GM19324 (cell line): ENCODE measurements around the gene RPL15.

ENCODE experiments used
- ATAC-seq: cut with Tn5 transposase; IDR thresholded peaks from one replicate; pipeline ENCODE4 v1.9.1; 2021; ENCODE audit warnings: mild to moderate bottlenecking, moderate library complexity; ENCODE audit not compliant: unreplicated experiment, low FRiP score

Gene RPL15

DNA sequence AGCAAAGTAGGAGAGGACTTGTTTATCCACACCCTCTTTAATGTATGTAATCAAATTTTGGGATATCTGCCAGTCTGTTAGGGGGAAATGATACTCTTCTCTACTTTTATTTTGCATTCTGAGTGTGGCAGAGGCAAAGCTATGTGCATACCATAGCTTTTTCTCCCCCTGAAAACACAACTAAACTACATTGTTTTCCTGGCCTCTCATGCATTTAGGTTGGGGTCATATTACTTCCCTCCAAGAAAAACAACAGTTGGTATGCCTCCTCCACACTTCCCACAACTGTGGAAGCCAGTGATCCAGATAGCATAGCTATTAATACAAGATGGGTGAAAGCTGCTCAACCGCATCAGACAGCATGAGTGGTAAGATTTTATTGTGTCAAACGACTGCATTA, 6.9 kb downstream of the RPL15 start:
- no peak for ATAC-seq

- ATAC-seq: no peak
These were observed 9.3 kb downstream of the RPL15 start for GRCh38 chr3:23926246-23926645.

GRCh38 chr3:23926736-23927135, 9.8 kb downstream of the RPL15 start:
- no peak for ATAC-seq

- ATAC-seq: no peak
These were observed 11.6 kb downstream of the RPL15 start for GRCh38 chr3:23928524-23928923.

DNA sequence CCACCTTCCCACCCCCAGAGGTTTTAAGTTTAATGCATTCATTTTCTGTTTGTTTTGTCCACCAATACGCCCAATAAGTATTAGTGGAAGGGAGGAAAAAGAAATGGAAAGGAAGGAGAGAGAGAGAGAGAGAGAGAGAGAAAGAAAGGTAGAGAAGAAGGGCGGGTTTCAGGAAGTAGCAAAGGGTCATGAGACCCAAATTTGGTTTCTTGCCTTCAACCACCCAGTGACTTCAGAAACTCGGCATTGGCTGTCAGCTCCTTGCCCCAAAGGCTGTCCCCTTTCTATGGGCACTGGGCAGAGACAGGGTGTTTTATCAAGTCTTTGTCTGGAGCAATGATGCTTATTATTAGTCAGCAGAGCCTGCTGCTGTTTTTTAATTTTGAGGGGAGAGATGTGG, 14.7 kb downstream of the RPL15 start:
- no peak for ATAC-seq

GRCh38 chr3:23932571-23932970, 15.6 kb downstream of the RPL15 start:
- ATAC-seq: no peak

DNA sequence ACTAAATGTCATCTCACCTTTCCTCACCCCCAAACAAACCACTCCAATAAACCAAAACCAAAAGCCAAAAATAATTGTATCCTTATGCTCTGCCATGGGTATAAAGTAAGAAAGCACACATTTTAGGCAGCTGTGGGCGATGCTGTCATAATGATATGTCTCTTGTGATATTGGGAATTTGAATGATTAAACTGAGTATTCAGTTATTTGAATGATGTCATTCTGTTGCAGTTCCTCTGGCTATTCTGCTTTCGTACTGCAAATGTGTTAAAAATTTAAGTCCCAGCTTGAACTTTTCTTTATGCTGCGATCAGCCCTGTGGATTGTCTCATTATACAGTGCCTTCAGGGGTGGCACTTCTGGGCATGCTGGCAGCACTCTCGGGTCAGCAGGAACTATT, 17.3 kb downstream of the RPL15 start:
- no peak for ATAC-seq

DNA sequence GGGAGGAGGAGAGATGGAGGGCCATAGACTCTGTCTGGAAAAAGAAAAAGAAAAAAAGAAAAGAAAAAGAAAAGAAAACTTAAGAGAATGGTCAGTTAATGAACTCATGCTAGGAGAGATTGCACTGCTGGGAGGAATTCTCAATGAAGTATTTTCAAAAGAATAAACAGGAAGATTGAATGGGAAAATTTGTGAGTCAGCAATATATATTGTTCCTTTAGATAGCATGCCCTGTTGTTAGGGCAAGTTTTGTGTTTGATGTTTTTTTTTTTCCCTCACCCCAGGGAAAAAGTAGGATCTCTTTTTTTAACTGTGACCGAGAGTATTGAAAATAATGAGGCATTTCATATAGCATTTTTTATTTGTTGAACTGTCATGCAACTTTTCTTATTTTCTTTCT, 20.4 kb downstream of the RPL15 start:
- no peak for ATAC-seq

GRCh38 chr3:23938688-23939087, 21.8 kb downstream of the RPL15 start:
- no peak for ATAC-seq

- ATAC-seq: no peak
These were observed 23.8 kb downstream of the RPL15 start for GRCh38 chr3:23940775-23941174.

GRCh38 chr3:23941440-23941839, 24.5 kb downstream of the RPL15 start:
- no peak for ATAC-seq

DNA sequence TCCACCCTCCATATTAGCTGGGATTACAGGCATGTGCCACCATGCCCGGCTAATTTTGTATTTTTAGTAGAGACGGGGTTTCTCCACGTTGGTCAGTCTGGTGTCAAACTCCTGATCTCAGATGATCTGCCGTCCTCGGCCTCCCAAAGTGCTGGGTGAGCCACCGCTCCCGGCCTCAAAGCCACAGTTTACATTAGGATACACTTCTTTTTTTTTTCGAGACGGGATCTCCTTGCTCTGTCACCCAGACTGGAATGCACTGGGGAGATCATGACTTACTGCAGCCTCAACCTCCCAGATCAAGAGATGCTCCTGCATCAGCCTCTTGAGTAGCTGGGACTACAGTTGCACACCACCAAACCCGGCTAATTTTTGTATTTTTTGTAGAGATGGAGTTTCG, 25.6 kb downstream of the RPL15 start:
- ATAC-seq: no peak

- ATAC-seq: no peak
These were observed 27.3 kb downstream of the RPL15 start for GRCh38 chr3:23944007-23944783.

DNA sequence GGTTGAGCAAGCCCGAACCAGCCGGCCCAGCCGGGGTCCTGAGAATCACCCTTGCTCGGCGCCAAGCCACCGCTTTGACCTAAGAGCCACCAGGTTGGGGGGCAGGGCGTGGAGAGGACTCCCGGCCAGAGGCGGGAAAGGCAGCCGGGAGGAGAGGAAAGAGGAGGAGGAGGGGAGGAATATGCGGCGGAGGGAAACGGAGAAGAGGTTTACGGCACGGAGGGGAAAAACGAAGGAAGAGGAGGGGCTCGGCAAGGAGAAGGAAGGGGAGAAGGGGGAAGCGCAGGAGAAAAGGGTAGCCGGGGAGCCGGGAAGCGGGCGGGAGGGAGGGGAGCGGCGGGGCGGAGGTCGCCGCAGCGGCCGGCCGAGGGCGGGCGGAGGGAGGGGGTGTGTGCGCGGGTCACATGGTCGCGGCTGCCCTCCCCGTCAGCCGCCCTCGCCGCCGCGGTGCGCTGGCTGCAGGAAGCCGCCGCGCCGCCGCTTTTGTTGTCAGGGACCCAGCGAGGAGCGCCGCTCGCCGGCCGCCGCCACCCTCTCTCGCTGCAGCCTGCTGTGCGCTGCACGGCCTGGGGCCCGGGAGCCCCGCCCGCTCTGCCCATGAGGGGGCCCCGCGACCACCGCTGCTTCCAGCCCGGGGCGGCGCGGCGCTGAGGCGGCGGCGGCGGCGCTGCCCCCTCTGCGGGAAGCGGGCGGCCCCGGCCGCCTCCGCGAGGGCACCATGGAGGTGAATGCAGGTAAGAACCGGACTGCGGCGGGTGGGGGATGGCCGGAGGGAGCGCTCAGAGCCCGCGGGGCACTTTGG, 28.1 kb downstream of the RPL15 start, which contains the start of gene NR1D2:
TSS of gene NR1D2 (plus strand) at position 426 of the 802 bp plus-strand sequence. CDS start at position 719, 293 bp downstream.
- peak; percentile 60 for ATAC-seq

DNA sequence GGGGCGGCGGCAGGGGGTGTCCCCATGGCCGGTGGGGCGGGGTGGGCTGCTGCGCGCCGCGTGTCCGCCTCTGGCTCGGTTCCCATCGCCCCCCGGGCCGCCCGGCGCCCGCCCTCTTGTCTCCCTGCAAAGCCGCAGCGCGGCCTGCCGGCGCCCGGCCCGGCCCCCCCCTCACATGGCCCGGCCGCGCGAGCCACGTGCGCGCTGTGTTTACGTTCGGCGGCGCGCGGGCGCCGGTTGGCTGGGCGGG, 28.7 kb downstream of the RPL15 start:
- ATAC-seq: no peak

DNA sequence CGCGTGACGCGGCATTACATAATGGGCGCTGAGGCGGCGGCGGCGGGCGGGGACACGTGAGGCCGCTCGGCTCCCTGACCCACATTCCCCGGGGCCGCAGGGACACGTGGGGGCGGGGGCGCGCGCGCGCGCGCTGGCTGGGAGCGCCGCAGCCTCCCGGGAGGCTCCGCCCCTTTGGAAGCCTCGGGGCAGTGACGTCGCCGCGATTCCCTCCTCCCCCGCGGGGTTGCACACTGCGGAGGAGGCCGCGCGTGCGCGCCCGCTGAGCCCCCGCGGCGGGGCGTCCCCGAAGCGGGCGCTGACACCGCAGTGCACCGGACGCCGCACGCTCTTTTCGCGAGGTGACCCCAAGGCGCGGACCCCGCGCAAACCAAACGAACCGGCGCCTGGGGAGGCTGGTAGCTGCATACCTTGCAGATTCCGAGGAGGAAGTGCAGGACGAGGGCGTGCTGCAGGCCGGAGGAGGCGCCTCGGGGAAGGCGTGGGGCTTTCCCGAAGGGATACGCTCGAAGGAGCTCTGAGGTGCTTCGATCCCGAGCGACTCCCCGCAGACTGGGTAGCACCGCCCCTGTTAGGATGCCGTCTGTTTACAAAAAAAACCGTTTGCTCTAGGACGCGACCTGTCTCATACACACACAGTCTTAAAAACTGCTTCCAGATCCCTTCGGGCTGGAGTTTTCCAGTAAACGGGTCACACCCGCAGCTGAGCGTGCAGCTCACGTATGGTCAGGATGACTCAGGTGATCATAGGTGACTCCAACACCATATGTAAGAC, 29.2 kb downstream of the RPL15 start:
- peak; percentile 82 for ATAC-seq

- ATAC-seq: no peak
These were observed 31.8 kb downstream of the RPL15 start for GRCh38 chr3:23948761-23949160.

- peak; percentile 20 for ATAC-seq
These were observed 32.9 kb downstream of the RPL15 start for GRCh38 chr3:23949784-23950183.

DNA sequence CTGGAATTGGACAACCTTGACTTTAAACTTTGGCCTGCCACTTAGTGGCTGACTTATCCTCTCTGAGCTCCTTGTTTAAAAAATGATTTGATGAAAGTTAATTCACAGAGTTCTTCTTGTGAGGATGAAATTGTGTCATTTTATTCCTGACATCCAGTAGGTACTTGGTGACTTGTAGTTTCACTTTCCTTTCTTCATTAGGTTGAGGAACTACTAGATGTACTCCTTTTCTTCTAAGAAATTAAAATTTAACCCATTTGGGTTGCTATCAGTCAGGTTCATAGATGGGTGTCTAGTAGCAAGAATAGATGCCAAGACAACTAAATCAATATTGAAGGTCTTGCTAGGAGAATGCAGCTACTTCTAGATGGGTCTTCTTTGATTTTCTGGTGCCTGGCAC, 33.4 kb downstream of the RPL15 start:
- peak; percentile 12 for ATAC-seq

DNA sequence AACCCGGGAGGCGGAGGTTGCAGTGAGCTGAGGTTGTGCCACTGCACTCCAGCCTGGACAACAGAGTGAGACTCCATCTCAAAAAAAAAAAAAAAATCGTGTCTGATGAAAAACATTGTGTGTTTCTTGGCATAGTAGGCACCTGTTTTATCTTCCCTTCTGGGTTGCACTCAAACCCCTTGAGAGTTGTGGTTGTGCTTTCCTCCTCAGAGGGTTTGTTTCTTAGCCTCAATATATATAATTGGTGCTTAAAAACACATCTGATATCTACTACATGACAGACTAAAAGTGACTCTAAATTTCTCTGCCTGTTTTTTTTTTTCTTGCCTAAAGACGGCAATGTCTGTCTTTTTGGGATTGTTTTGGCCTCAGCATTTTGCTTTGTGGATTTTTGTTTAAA, 35.7 kb downstream of the RPL15 start:
- peak; percentile 50 for ATAC-seq

GRCh38 chr3:23953523-23953922, 36.6 kb downstream of the RPL15 start:
- ATAC-seq: no peak
